Omental fat pad (tissue), 4 donors: ENCODE measurements around the gene PHAX. TPM values are rescaled to one million over a fixed set of nuclear protein-coding genes. Genes with fewer than 3 reads are reported as not detected.

Source experiments
- ATAC-seq: fragments of 150-250 bp; one replicate; pipeline ENCODE4 v1.9.1; 2016; ENCODE audit warnings: mild to moderate bottlenecking, moderate library complexity; ENCODE audit not compliant: low FRiP score
- DNase-seq: peaks from one replicate; pipeline ENCODE4 v3.0.0-alpha.2; 2019; ENCODE audit warnings: low spot score
- CTCF ChIP-seq, 3 donors: fragments of 450-650 bp; IDR thresholded peaks; one replicate each; pipeline ENCODE4 v1.5.1; 2016 to 2017; ENCODE audit warnings: antibody characterized with exemption in 3 of 3, mild to moderate bottlenecking in 3 of 3, moderate library complexity in 2 of 3
- small RNA-seq: library from RNA; depleted of rRNA; stranded (forward); fragments of <200 nt; gene quantifications from one replicate; pipeline ENCODE3, GENCODE V24; 2016
- total RNA-seq, 4 donors: library from RNA; depleted of rRNA; stranded (reverse); fragments of >200 nt; gene quantifications; one replicate each; pipeline ENCODE4 v1.1.0, GENCODE V29; 2016

Gene PHAX
- total RNA-seq, 4 donors from 2014 or later = 29.7 to 50.4 (median 34.3) TPM

DNA sequence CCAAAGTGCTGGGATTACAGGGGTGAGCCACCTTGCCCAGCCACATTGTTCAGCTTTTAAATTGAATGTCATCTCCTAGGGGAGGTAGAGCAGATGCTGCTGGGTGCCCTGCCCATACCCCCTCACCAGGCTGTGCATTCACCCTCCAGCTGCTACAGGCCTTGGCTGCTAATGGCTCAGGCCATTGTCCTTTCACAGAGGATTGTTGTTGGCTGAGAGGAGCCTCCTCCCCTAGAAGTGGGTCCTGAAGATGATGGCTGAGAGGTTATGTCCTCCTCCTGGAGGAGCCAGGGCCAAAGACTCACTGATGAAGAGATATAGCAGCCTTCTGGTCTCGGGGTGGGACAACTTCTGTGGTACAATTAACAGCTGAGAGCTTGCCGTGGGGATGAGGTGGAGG lies 74.6 kb downstream of the PHAX start:
- no peak for DNase-seq
- TF ChIP-seq CTCF (IDR thresholded peaks at IDR 0.05) = no peak
- no peak for ATAC-seq

GRCh38 chr5:126676195-126676624 lies 75.5 kb downstream of the PHAX start:
- DNase-seq = no peak
- no peak for ATAC-seq
- peak in 1 of 3 donors; percentile 61 for TF ChIP-seq CTCF (IDR thresholded peaks at IDR 0.05)

Small RNAs within 50 kb of the gene (small RNA-seq; reads per million reads assigned to genes)
- gene BOLA3P3 (not detected), gene RNU6-290P (not detected)

Other genes with a start within 250 kb of the PHAX start
- gene GRAMD2B, start 177.5 kb upstream of the PHAX start, total RNA-seq = 10 to 100 TPM; 19.1 to 44.1 (median 36.7) TPM
- gene ALDH7A1, start 5.7 kb upstream of the PHAX start, total RNA-seq = 10 to 100 TPM; 14.8 to 32.6 (median 17.9) TPM
- gene LMNB1, start 176.2 kb downstream of the PHAX start, total RNA-seq = 10 to 100 TPM in 3 of 4 donors, 1 to 10 TPM in 1; 4.4 to 20.4 (median 11.9) TPM